ENCODE measurements around the gene MAGEB10.

MAGEB10 gene, protein sequence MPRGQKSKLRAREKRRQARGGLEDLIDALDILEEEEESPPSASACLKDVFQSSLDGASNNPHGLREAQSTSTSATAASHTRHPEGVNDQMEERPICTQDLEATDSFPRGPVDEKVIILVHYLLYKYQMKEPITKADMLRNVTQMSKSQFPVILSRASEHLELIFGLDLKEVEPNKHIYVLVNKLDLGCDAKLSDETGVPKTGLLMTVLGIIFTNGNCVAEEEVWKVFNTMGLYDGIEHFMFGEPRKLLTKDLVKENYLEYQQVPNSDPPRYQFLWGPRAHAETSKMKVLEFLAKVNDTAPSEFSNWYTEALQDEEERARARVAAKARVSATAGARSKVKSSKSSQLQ

DNA sequence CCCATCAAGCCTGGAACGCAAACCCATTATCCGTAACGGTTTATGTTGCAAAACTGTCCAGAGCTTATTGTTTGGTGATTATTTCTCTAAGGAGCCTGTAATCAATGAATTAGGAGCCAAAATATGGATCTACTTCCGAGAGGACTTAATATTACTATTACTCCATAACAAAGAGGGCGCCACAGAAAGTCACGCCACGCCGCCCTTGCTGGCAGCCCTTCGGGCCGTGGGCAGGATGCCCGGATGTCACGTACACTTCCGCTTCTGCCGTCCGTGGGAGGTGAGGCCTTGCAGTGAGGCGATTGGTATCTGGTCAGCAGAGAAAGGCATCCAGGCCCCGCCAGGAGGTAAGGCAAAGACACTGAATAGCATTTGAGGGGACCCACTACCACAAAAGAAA lies at the start of gene MAGEB10:
Gene MAGEB10 (plus strand): TSS at position 301 of the 400 bp plus-strand sequence. CDS start 13,317 bp downstream, outside the sequence.
- TF ChIP-seq RAD21 (IDR thresholded peaks at IDR 0.05; ENCODE audit: low read depth) (no peak), CEBPB (IDR thresholded peaks at IDR 0.05) (no peak)
- TF ChIP-seq, protein P1, sequence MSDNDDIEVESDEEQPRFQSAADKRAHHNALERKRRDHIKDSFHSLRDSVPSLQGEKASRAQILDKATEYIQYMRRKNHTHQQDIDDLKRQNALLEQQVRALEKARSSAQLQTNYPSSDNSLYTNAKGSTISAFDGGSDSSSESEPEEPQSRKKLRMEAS (IDR thresholded peaks at IDR 0.05) = no peak

DNA sequence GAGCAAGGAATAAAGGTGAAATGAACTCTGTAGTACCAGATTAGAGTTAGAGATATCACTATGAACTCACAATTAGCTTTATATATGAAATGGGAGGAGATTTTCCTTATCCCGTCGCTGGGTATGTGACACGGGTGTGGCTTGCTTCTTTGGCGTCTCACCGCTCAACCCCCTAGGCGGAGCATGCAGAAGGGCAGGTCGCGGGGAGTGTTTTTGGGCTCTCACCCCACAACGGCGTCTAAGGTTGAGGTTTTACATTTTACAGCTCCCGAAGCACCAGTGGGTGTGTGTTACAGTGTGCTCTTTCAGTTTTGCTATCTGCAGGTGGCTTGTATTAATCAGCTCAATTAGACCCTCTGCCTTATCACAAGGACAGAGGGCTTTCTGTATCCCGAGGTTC lies 42.1 kb upstream of the MAGEB10 start:
- no peak for TF ChIP-seq FOXM1 (IDR thresholded peaks at IDR 0.05; ENCODE audit: borderline replicate concordance, low read depth)
- no peak for TF ChIP-seq TCF12 (IDR thresholded peaks at IDR 0.05; ENCODE audit: low read depth)
- TF ChIP-seq, protein P1 (IDR thresholded peaks at IDR 0.05) = no peak
- TF ChIP-seq CREB1 (IDR thresholded peaks at IDR 0.05; ENCODE audit: low read depth) = no peak
- TF ChIP-seq ZBTB7A (IDR thresholded peaks at IDR 0.05; ENCODE audit: low read depth) = no peak
- TF ChIP-seq RAD21 (IDR thresholded peaks at IDR 0.05; ENCODE audit: low read depth) = no peak
- no peak for TF ChIP-seq EP300 (IDR thresholded peaks at IDR 0.05; ENCODE audit: borderline replicate concordance)

DNA sequence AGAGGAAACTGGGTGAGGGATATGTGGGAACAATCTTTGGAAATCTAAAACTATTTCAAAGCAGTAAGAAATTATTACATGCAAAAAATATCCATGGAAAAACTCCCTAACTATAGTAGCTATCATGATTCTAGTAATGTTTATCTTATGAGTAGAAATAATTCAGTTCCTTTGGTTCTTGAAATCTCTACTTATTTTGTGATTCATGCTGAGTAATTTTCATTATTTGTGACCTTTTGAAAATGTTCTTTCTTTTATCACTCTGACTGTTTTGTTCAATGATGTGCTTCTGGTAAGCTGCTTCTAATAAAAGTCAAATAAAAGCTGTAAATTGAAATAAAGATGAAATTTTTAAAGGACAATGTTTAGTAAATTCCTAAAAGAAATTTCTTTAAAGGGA lies 40.4 kb upstream of the MAGEB10 start:
- TF ChIP-seq NFIC (IDR thresholded peaks at IDR 0.05) (no peak), YY1 (IDR thresholded peaks at IDR 0.05; ENCODE audit: low read depth) (no peak), CREB1 (IDR thresholded peaks at IDR 0.05; ENCODE audit: low read depth) (no peak), EP300 (IDR thresholded peaks at IDR 0.05; ENCODE audit: borderline replicate concordance) (no peak), TAF1 (IDR thresholded peaks at IDR 0.05; ENCODE audit: low read depth) (no peak), CEBPB (IDR thresholded peaks at IDR 0.05) (no peak), EGR1 (IDR thresholded peaks at IDR 0.05) (no peak), TCF12 (IDR thresholded peaks at IDR 0.05; ENCODE audit: low read depth) (no peak), ZBTB7A (IDR thresholded peaks at IDR 0.05; ENCODE audit: low read depth) (no peak), FOXM1 (IDR thresholded peaks at IDR 0.05; ENCODE audit: borderline replicate concordance, low read depth) (no peak), RAD21 (IDR thresholded peaks at IDR 0.05; ENCODE audit: low read depth) (no peak), TEAD4 (IDR thresholded peaks at IDR 0.05) (no peak)
- TF ChIP-seq, protein P2, sequence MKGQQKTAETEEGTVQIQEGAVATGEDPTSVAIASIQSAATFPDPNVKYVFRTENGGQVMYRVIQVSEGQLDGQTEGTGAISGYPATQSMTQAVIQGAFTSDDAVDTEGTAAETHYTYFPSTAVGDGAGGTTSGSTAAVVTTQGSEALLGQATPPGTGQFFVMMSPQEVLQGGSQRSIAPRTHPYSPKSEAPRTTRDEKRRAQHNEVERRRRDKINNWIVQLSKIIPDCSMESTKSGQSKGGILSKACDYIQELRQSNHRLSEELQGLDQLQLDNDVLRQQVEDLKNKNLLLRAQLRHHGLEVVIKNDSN (IDR thresholded peaks at IDR 0.05) = no peak
- TF ChIP-seq, protein P3, sequence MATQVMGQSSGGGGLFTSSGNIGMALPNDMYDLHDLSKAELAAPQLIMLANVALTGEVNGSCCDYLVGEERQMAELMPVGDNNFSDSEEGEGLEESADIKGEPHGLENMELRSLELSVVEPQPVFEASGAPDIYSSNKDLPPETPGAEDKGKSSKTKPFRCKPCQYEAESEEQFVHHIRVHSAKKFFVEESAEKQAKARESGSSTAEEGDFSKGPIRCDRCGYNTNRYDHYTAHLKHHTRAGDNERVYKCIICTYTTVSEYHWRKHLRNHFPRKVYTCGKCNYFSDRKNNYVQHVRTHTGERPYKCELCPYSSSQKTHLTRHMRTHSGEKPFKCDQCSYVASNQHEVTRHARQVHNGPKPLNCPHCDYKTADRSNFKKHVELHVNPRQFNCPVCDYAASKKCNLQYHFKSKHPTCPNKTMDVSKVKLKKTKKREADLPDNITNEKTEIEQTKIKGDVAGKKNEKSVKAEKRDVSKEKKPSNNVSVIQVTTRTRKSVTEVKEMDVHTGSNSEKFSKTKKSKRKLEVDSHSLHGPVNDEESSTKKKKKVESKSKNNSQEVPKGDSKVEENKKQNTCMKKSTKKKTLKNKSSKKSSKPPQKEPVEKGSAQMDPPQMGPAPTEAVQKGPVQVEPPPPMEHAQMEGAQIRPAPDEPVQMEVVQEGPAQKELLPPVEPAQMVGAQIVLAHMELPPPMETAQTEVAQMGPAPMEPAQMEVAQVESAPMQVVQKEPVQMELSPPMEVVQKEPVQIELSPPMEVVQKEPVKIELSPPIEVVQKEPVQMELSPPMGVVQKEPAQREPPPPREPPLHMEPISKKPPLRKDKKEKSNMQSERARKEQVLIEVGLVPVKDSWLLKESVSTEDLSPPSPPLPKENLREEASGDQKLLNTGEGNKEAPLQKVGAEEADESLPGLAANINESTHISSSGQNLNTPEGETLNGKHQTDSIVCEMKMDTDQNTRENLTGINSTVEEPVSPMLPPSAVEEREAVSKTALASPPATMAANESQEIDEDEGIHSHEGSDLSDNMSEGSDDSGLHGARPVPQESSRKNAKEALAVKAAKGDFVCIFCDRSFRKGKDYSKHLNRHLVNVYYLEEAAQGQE (IDR thresholded peaks at IDR 0.05; ENCODE audit: low read depth) = no peak
- TF ChIP-seq, protein P1 (IDR thresholded peaks at IDR 0.05) = no peak

DNA sequence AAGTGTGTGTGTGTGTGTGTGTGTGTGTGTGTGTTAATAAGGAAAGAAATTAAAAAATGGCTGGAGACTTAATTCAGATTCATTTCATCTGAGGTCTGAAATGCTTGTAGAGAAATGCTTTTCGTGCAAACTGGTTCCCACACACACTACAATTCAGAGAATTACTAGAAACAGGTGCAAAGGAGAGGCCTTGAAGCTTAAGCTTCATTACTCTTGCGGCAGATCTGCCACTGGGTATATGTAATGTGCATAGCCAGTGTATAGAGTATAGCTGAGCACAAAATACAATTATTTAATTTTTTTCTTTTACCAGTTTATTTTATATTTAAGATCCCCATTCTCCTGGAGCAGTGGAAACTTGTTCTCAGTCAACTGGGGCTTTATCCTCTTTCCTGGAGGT lies 31.8 kb upstream of the MAGEB10 start:
- TF ChIP-seq, protein P1 (IDR thresholded peaks at IDR 0.05) = no peak
- TF ChIP-seq ZBTB7A (IDR thresholded peaks at IDR 0.05; ENCODE audit: low read depth) (no peak), FOXM1 (IDR thresholded peaks at IDR 0.05; ENCODE audit: borderline replicate concordance, low read depth) (no peak), TCF12 (IDR thresholded peaks at IDR 0.05; ENCODE audit: low read depth) (no peak), CREB1 (IDR thresholded peaks at IDR 0.05; ENCODE audit: low read depth) (no peak)
- TF ChIP-seq, protein P2 (IDR thresholded peaks at IDR 0.05) = no peak

DNA sequence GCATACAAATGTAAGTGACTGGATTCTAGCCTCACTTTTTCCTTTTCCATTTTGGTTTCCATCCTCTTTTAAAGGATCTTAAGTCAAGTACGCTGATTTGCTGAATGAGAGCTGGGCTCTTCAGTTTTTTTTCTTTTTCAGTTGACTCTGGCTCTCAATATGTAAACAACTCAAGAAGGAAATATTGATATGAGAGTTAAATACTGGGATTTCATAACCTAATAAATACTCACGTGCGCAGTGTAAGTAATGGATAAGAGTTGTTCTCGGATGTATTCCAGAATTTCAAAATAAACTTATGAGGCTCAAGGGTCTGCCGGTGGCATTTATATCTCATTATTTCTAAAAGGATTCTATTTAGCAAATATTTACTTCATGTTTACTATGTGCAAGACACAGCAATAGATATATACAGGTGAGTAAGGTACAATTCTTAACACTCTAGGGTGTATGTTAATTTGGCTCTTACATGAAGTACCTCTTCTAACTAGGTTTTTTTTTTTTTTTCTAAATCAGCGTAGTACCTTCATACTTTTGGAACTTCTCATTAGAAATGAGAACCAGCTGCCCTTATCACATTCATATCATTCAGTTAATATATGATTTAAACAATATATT lies 11.0 kb upstream of the MAGEB10 start:
- TF ChIP-seq, protein P2 (IDR thresholded peaks at IDR 0.05) = no peak
- no peak for TF ChIP-seq EP300 (IDR thresholded peaks at IDR 0.05; ENCODE audit: borderline replicate concordance)

DNA sequence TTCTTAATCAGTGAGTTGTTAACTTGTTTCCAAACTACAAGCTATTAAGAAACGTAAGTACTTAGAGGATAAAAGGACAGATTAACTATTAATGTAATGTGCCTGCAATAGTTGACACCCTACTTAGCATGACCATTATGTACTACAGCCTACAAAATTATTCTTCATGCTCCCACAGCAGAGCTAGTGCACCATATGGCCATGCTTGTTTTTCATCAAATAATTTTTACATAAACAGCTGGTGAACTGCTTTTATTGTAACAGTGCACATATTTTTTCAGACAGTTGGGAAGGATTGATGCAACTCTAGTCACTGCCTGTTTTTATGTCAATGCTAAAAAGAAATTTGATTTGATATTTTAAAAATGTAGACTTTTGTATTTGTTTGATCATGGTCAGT lies 10.2 kb upstream of the MAGEB10 start:
- TF ChIP-seq NFIC (IDR thresholded peaks at IDR 0.05) (no peak), EGR1 (IDR thresholded peaks at IDR 0.05) (no peak), FOXM1 (IDR thresholded peaks at IDR 0.05; ENCODE audit: borderline replicate concordance, low read depth) (no peak), ZBTB7A (IDR thresholded peaks at IDR 0.05; ENCODE audit: low read depth) (no peak)

DNA sequence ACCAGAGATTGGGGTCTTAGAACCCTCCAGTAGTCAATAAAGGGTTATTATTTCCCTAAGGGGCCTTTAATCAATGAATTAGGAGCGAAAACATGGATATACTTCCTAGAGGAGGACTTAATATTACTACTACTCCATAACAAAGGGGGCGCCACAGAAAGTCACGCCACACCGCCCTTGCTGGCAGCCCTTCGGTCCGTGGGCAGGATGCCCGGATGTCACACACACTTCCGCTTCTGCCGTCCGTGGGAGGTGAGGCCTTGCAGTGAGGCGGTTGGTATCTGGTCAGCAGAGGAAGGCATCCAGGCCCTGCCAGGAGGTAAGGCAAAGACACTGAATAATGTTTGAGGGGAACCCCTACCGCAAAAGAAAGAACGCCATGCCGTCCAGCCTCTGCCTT lies 436 bp downstream of the MAGEB10 start:
- TF ChIP-seq TCF12 (IDR thresholded peaks at IDR 0.05; ENCODE audit: low read depth) (no peak), EGR1 (IDR thresholded peaks at IDR 0.05) (no peak), CEBPB (IDR thresholded peaks at IDR 0.05) (no peak), TAF1 (IDR thresholded peaks at IDR 0.05; ENCODE audit: low read depth) (no peak), YY1 (IDR thresholded peaks at IDR 0.05; ENCODE audit: low read depth) (no peak)
- TF ChIP-seq, protein P2 (IDR thresholded peaks at IDR 0.05) = no peak
- TF ChIP-seq, protein P1 (IDR thresholded peaks at IDR 0.05) = no peak
- TF ChIP-seq, protein P3 (IDR thresholded peaks at IDR 0.05; ENCODE audit: low read depth) = no peak

Data from Ishikawa (cell line).